ENCODE measurements around the gene MAP3K8.

MAP3K8 gene

DNA sequence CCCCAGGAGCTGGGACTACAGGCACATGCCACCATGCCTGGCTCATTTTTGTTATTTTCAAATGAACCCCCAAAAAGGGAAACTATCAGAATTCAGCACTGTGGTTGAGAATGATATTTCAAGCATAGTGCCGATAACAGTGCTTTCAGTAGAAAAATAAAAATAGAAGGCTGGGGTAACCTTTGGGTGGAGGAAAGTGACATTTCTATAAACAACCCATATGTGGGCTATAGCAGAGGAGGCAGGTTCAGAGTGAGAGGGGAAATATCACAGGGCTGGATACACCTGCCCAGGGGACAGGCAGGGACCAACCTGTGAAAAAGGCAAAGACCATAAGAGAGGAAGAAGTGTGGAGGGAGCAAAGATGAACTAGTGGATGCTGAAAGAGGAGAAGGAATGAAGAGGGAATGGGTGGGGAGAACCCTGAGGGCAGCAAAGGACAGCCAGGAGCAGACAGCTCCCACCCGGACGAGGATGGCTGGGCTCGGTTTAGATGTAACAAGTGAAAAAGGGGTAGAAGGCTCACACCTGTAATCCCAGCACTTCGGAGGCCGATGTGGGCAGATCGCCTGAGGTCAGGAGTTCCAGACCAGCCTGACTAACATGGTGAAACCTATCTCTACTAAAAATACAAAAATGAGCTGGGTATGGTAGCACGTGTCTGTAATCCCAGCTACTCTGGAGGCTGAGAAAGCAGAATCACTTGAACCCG is 56.5 kb downstream of the MAP3K8 start:
- no peak for DNase-seq (ENCODE audit: low spot score)

DNA sequence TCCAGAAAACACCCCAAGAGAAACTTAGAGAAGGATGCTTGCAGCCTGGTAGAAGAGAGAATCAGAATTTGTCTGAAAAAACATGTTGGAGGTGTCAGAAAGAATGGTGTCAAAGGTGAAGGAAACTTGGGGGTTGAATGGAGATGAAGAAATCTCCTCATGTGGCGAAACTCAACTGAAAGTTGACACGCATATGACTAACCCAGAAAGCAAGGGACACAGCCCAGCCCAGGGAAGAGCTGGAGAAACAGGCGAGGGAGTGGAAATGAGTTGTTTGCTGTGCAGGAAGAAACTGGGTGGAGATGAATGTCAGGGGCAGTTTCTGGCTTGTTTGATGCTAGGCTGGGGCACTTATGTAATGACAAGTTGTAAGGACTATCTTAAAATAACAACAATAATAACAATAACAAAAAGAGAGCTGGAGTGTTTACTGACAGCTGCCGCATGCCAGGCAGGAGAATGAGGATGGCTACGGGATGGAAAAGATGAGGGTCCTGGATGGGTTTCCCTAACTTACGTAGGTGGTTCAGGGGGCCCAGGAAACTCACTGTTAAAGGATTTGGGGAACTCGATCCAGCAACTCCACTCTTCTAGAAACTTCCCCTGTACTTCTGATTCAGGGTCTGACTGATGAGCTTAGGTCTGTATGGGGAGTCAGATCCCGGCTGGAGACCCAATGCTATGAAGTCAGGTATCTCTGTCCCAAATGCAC is 57.4 kb downstream of the MAP3K8 start:
- no peak for DNase-seq (ENCODE audit: low spot score)

- DNase-seq (ENCODE audit: low spot score) = no peak
Measured at GRCh38 chr10:30491916-30492515, 58.0 kb downstream of the MAP3K8 start.

DNA sequence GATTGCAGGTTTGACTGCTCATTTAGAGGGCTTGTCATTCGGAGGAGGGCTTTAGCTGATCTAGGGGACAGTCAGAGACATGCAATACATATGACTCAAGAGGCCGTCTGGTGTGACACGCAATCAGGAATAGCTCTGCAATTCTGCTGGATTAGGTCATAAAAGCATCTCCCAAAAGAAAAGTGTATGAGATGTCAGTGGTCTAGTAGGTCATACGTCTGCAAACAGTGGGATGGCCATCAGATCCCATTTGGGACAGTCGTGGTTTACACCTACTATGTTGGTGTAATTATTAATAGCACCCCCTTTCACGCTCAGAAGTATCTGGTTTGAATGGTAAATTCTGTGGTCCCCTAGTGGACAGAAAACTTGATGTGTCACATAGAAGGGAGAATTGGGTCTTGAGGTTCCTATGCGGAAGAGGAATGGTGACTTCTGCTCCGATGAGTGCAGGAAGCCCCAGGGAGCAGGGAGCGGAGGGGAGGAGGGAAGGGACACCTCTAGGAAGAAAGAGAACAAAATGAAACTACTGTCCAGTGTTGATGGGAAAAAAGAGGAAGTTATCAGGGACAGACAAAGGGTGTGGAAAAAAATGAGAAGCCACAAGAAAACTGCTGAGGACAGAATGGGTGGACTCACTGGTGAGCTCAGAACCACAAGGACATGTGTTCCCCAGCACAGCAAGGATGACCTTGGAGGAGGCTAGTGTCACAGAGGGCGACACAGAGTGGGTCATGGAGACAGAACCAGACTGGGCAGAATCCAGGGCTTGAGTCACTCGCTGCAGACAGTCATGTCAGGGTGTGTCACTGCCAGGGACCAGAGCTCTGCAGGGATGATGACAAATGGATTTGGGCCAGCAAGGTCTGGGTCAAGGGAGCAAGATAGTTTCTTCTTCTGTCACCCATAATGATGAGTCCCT is 59.9 kb downstream of the MAP3K8 start:
- no peak for DNase-seq (ENCODE audit: low spot score)

DNA sequence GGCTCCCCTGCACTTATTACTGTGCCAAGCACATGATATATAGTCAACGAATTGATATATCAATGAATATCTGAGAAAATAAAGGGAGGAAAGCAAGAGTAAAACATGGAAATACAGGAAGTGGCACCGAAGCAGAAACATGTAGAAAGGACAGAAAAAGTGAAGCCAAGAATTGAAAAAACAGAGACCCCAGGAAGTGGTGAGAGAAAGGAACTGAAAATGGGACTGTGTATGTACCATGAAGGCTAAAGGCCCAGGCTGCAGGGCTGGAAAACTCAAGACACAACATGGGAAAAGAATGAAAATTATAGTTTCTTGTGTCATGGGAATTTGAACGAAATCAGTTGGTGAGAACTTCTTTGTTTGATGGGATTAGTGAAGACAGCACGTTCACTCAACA is 60.6 kb downstream of the MAP3K8 start:
- no peak for DNase-seq (ENCODE audit: low spot score)

GRCh38 chr10:30495687-30496086 is 61.7 kb downstream of the MAP3K8 start:
- DNase-seq (ENCODE audit: low spot score) = no peak

DNA sequence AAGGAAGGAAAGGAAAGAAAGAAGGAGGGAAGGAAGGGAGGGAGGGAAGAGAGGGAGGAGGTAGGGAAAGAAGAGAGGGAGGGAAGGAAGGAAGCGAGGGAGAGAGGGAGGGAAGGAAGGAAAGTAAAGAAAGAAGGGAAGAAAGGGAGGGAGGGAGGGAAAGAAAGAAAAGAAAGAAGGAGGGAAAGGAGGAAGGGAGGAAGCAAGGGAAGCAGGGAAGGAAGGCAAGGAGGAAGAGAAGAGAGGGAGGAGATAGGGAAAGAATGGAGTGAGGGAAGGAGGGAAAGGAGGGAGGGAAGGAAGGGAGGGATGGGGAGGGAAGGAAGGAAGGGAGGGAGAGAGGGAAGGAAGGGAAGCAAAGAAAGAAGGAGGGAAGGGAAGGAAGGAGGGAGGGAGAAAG is 65.8 kb downstream of the MAP3K8 start:
- DNase-seq (ENCODE audit: low spot score) = no peak

DNA sequence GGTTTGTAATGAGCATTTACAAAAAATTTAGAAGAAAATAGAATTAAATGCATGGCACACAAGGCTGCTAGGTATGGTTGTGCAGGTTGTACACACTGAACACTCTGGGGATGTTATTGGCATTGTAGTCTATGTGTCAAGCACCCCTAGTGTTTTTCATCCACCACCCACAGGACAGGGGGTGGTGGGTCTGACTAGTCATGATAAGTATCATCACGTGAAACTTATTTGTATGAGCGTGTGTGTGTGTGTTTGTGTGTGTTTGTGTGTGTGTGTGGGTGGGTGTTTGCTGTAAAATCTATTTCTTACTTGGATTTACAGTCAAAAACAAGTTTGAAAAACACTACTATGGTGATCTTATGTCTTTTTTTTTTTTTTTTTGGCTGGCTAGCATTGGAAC is 66.5 kb downstream of the MAP3K8 start:
- DNase-seq (ENCODE audit: low spot score) = no peak

- no peak for DNase-seq (ENCODE audit: low spot score)
Measured at GRCh38 chr10:30500963-30501504, 67.0 kb downstream of the MAP3K8 start.

- DNase-seq (ENCODE audit: low spot score) = peak; percentile 28
Measured at GRCh38 chr10:30502266-30503060, 68.5 kb downstream of the MAP3K8 start.

GRCh38 chr10:30503700-30504266 is 69.8 kb downstream of the MAP3K8 start:
- DNase-seq (ENCODE audit: low spot score) = no peak

DNA sequence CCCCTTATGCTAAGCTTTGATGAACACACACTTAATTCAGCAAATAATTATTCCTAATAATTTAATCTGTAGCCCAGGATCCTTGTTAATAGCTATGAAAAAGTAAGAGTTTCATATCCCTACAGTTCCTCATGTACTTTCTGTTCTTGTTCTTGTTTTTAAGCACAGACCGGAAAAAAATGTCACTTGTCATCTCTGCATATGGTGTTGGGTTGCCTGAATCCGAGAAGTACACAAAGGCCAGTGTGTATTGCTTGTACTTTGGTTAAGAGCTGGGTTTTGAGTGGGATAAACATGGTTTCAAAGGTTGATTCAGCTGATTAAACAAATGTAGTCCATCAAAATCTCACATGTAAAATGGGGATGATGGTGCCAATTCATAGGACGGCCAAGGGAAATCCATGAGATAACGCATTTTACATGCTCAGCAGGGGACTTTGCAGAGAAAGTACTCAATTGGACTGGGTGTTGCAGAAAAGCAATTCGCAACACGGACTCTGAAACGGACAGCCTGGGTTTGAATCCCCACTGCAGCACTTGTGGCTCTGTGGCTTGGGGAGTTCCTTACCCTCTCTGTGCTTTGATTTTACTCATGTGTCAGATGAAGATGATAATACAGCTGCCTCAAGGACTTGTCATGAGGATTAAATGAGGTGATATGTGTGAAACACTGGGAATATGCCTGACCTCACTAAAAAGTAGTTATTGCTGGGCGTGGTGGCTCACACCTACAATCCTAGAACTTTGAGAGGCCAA is 71.7 kb downstream of the MAP3K8 start:
- no peak for DNase-seq (ENCODE audit: low spot score)

DNA sequence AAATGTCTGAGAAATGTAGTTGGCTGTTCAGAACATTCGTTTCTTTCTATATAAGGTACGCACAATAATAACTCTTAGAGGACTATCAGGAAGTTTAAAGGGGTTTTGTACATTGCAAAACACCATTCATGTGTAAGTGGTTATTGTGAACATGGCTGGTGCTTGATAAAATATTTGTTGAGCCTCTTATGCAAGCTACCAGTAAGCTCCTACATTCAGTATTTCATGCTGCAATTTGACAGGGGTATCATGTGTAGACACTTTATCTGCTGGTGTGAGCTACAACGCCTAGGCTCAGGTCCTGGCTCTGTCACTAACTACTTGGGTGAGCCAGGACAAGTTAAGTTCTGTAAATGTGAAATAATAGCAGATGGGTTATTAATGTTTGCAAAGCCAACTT is 75.5 kb downstream of the MAP3K8 start:
- no peak for DNase-seq (ENCODE audit: low spot score)

- no peak for DNase-seq (ENCODE audit: low spot score)
Measured at GRCh38 chr10:30510184-30510931, 76.4 kb downstream of the MAP3K8 start.

DNA sequence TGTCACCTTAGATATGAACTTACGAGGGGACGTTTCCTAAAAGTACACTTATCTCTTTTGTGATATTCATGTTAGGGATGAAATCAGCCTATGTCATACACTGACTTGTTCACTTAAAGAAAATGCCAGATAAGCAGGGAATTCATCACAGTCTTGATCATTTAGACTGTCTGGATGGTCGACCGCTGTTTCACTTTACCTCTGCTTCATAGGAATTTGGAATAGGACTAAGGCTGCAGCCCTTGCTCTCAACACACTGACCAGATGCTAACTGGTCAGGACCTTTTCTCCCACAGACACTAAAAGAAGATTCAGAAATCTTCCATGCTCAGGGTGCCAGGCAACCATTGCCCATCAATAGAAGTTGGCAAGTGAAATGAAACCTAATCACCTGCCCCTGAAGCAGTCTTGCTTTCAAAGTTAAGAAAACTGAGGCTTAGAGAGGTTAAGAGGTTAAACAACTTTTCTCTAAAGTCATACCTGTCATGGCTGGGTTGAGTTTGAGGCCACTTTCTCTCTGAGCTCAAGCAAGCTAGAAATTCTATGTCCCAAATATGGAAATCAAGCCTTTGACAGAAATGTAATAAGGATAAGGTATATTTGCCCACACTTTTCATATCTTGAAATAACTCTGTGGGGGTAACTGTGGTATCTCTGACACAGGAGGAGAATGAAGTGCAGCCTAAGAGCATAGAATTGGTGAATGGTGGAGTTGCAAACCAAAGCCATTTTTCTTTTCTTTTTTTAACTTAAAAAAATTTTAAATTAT is 77.1 kb downstream of the MAP3K8 start:
- no peak for DNase-seq (ENCODE audit: low spot score)

Measured in hematopoietic multipotent progenitor cell treated with erythropoietin and hydrocortisone succinate and interleukin-3 and kit ligand, for 17 days (in vitro differentiated cells).